GM12878 (cell line): ENCODE results near the gene CSTF1. TPM values are rescaled to one million over a fixed set of nuclear protein-coding genes. Genes with fewer than 3 reads are reported as not detected.

Source experiments
- E2F8 ChIP-seq: fragments of 450-650 bp; IDR thresholded peaks from 2 replicates; pipeline ENCODE4 v1.6.1; 2018; ENCODE audit warnings: mild to moderate bottlenecking, low read depth, moderate library complexity; ENCODE audit not compliant: partially characterized antibody
- E4F1 ChIP-seq: fragments of 450-650 bp; IDR thresholded peaks from 2 replicates; pipeline ENCODE4 v1.6.1; 2018; ENCODE audit warnings: borderline replicate concordance, mild to moderate bottlenecking; ENCODE audit not compliant: partially characterized antibody
- ELK1 ChIP-seq: IDR thresholded peaks from 2 replicates; pipeline ENCODE4 v1.6.1; 2012; ENCODE audit warnings: low read depth, low read length, improper control_type of control experiment
- EP300 ChIP-seq, 2 experiments: fragments of 150-350 bp in 1 of 2; IDR thresholded peaks; 2 replicates each; pipeline ENCODE4 v1.6.1; 2011 to 2012; ENCODE audit warnings: low read depth in 2 of 2, low read length in 2 of 2, borderline replicate concordance in 1 of 2, improper control_type of control experiment in 1 of 2, inconsistent platforms in 1 of 2; ENCODE audit not compliant: control insufficient read depth in 1 of 2
- IRF4 ChIP-seq: IDR thresholded peaks from 2 replicates; pipeline ENCODE4 v1.6.1; 2011; ENCODE audit warnings: low read depth, low read length
- JUNB ChIP-seq: IDR thresholded peaks from 2 replicates; pipeline ENCODE4 v1.6.1; 2016; ENCODE audit warnings: antibody characterized with exemption, mild to moderate bottlenecking
- NR2C2 ChIP-seq: IDR thresholded peaks from 2 replicates; pipeline ENCODE4 v1.6.1; 2011; ENCODE audit warnings: borderline replicate concordance, low read depth; ENCODE audit not compliant: control insufficient read depth, insufficient read length
- NR2F1 ChIP-seq: fragments of 450-650 bp; conservative IDR thresholded peaks from 2 replicates; pipeline ENCODE4 v1.6.1; 2017; ENCODE audit warnings: mild to moderate bottlenecking
- RAD51 ChIP-seq: fragments of 450-650 bp; IDR thresholded peaks from 2 replicates; pipeline ENCODE4 v1.6.1; 2016; ENCODE audit warnings: moderate library complexity, mild to moderate bottlenecking, inconsistent platforms
- SP1 ChIP-seq: IDR thresholded peaks from one replicate; pipeline ENCODE4 v1.6.1; 2011; ENCODE audit warnings: low read depth, low read length
- SUZ12 ChIP-seq: fragments of 200-600 bp; sonication (generic); IDR thresholded peaks from one replicate; pipeline ENCODE4 v1.6.1; 2018; ENCODE audit warnings: antibody characterized with exemption, mild to moderate bottlenecking; ENCODE audit not compliant: unreplicated experiment
- TAF1 ChIP-seq: IDR thresholded peaks from 2 replicates; pipeline ENCODE4 v1.6.1; 2011; ENCODE audit warnings: mild to moderate bottlenecking, low read depth, low read length, borderline replicate concordance
- TCF3 ChIP-seq: IDR thresholded peaks from 2 replicates; pipeline ENCODE4 v1.6.1; 2012; ENCODE audit warnings: low read depth, mild to moderate bottlenecking, low read length, borderline replicate concordance; ENCODE audit not compliant: insufficient read depth
- YBX1 ChIP-seq: fragments of 450-650 bp; IDR thresholded peaks from 2 replicates; pipeline ENCODE4 v1.6.1; 2016; ENCODE audit warnings: antibody characterized with exemption
- ZBTB40 ChIP-seq: fragments of 450-650 bp; IDR thresholded peaks from 2 replicates; pipeline ENCODE4 v1.6.1; 2016; ENCODE audit warnings: mild to moderate bottlenecking, moderate library complexity, borderline replicate concordance
- ZNF207 ChIP-seq: fragments of 450-650 bp; IDR thresholded peaks from 2 replicates; pipeline ENCODE4 v1.6.1; 2014; ENCODE audit warnings: antibody characterized with exemption, mild to moderate bottlenecking, borderline replicate concordance
- ZNF274 ChIP-seq: IDR thresholded peaks from one replicate; pipeline ENCODE4 v1.8.0; 2011; ENCODE audit not compliant: insufficient read length, insufficient read depth
- polyA plus RNA-seq, 11 experiments: library from polyadenylated mRNA; depleted of rRNA in 4 of 11; unstranded in 6 of 11; stranded (reverse) in 5 of 11; fragments of >200 nt; fragmentation: Nextera tagmentation in 4 of 11; fragmentation: Illumina TruSeq in 1 of 11; extraction: Ambion mirVana in 4 of 11; extraction: Trizol in 1 of 11; gene quantifications; 1 replicate in 1 of 11; 2 replicates in 10 of 11; pipeline versions ENCODE4 v1.2.1 to v1.2.3, GENCODE V29; 2011 to 2016; ENCODE audit warnings: inconsistent platforms in 2 of 11, missing spikeins in 2 of 11, low read depth in 1 of 11
- total RNA-seq, 4 experiments: library from RNA; depleted of rRNA in 3 of 4; stranded (reverse); fragments of >200 nt in 3 of 4; fragmentation: Illumina TruSeq in 1 of 4; extraction: Trizol in 1 of 4; gene quantifications; 2 replicates each; pipeline versions ENCODE4 v1.2.1 to v1.2.3, GENCODE V29; 2013 to 2021

Gene CSTF1
- total and polyA plus RNA-seq, 10 of the 15 experiments (the other 5 are each of a cell fraction or from before 2014, with no cell fraction given), result 41.8 to 89.1 (median 50.1) TPM

GRCh38 chr20:56392132-56392880, at the start of gene CSTF1, which contains the start of gene AURKA (continued):
- TF ChIP-seq E2F8, result no peak
- TF ChIP-seq JUNB, result no peak; the same call in 1 of the 2 replicates
- no peak for TF ChIP-seq TCF3
- TF ChIP-seq TAF1, result peak; percentile 53; the same call in 1 of the 2 replicates
- peak in 1 of 2 experiments; percentile 37; a peak in 1 of 4 replicates for TF ChIP-seq EP300 (IDR thresholded peaks at IDR 0.05; ENCODE audit: borderline replicate concordance in 1 of 2, control insufficient read depth in 1 of 2, low read depth in 2 of 2, low read length in 2 of 2)
- no peak for TF ChIP-seq YBX1
- TF ChIP-seq SUZ12, result no peak
- peak; percentile 97 for TF ChIP-seq NR2C2
- TF ChIP-seq NR2F1, result peak; percentile 81
- no peak for TF ChIP-seq ZNF274
- TF ChIP-seq SP1, result peak; percentile 78
- peak; percentile 61 for TF ChIP-seq RAD51
- TF ChIP-seq ELK1, result peak; percentile 56; the same call in 1 of the 2 replicates
- 0 out of 2 replicates have a peak, but pooled peaks have one; percentile 28 for TF ChIP-seq IRF4
- TF ChIP-seq ZNF207, result peak; percentile 74; the same call in 1 of the 2 replicates
- TF ChIP-seq ZBTB40, result no peak; the same call in 1 of the 2 replicates
- TF ChIP-seq E4F1, result peak; percentile 94
